M059J (cell line): Measurements from ENCODE around the gene PTPRD. TPM values are rescaled to one million over a fixed set of nuclear protein-coding genes. Genes with fewer than 3 reads are reported as not detected.
"Not testable (repeated sequence)": the region's sequence is repeated elsewhere in the genome, so short reads cannot be mapped to it uniquely, and the experiment has no call there.

Experiments
- DNase-seq: peaks from one replicate; pipeline ENCODE4 v3.0.0-alpha.2; 2012; ENCODE audit warnings: low read depth
- total RNA-seq: library from RNA; depleted of rRNA; stranded (reverse); fragments of >200 nt; shearing (Covaris generic); gene quantifications from 2 replicates; pipeline ENCODE4 v1.2.3, GENCODE V29; 2014

Gene PTPRD
- total RNA-seq, 1 experiment from 2014 or later = not detected

DNA sequence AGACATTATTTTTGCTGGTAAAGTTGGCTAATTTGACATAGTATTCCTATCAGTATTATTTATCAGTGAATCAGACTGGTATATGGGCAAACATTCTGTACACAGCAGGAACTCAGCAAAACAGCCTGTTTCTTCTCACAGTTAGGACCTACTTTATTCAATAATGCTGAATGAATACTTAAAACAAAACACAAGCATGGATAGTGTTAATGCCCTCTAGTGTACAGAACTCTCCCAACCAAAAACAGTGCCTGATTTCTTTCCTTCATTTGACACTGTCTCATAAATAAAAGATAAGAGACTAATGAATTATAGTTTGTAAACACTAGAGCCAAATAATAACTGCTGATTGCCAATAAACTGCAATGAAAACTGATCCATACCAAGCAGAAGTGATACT lies 1113.3 kb downstream of the PTPRD start:
- no peak for DNase-seq

DNA sequence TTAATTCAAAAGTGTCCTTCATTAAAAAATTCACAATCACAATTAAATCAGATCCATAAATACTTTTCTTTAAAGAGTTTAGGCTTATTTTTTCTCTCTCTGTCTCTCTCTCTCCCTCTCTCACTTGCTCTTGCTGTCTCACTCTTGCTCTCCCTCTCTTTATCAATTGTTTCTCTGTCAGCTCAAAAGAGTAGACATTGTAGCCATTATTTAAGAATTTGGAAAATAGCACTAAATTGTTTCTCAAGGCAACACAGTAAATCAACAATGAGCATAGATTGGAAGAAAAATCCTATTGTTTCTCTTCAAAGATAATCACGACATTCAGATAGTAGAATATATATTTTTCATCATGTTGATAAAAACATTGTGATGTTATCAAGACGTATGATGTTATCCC lies 1114.0 kb downstream of the PTPRD start:
- no peak for DNase-seq

DNA sequence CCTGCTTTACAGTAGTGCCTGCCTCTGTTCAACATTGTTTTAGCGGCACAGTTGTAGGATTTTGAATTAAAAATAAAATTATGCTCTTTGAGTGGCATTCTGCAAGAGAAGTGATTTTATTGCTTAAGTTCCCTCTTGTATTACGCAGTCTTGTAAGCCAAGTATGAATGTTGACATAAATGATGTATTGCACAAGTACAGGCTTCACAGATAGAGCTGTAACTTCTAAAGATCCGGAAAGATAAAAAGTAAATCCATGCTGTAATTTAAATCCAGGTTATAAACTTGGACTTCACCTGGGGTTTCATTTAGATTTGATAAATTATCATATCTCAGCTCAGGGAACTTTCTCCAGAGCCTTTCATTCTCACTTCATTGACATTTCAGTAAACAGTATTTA lies 1114.7 kb downstream of the PTPRD start:
- DNase-seq = no peak

DNA sequence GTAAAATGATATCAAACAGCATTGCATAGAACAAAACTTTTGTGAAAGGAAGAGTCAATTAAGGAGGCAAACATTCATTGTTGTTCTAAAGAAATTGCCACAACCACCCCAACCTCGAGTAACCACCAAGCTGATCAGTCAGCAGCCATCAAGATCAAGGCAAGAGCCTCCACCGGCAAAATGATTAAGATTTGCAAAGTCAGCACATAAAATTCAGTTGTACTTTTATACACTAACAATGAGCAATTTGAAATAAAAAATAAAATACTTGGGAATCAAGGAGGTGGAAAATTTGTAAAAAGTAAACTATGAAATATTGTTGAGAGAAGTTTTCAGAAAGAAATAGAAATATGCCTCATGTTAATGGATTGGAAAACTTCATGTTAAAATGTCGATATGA lies 1118.5 kb downstream of the PTPRD start:
- DNase-seq = no peak

DNA sequence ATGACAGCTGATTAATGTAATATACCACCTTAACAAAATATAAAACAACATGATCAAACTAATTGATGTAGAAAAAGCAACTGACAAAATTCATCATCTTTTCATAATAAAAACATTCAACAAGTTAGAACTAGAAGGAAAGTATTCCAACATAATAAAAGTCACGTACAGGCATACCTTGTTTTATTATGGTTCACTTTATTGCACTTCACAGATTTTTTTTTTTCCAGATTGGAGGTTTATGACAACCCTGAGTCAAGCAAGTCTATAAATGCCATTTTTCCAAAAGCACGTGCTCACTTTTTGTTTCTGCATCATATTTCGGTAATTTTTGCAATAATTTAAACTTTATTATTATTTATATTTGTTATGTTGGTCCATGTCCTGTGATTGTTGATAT lies 1120.3 kb downstream of the PTPRD start:
- DNase-seq = no peak

DNA sequence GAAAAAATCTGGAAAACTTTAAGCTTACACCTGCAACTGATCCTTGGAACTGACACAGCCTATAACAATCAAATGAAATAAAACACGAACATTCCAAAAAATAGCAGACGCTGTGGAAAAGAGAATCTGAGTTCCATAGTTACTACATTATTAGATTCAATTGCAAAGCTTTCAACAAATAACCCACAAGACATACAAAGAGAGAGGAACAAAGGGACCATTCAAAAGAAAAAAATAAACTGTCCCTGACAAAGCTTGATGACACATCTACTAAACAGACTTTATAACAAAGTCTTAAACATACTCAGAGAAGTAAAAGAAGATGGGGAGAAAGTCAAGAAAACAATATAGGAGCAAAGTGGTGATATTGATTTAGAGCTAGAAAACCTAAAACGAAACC lies 1123.6 kb downstream of the PTPRD start:
- no peak for DNase-seq

DNA sequence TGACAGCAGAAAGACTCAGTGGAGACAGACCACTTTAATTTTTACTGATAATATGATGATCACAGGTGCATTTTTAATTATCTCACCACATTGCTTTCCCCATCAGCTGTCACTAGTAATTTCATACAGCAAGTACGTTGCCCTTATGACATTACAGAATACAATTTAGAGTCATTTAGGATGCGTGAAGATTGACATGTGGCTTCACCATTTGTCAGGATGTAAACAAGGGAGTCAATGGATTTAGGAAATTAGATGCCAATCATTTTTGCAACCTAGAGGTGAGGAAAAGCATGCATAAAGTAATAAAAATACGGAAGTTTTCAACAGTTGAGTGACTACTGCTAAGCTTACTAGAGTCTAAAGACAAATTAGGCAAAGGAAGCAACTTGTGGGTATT lies 1129.6 kb downstream of the PTPRD start:
- DNase-seq = no peak

DNA sequence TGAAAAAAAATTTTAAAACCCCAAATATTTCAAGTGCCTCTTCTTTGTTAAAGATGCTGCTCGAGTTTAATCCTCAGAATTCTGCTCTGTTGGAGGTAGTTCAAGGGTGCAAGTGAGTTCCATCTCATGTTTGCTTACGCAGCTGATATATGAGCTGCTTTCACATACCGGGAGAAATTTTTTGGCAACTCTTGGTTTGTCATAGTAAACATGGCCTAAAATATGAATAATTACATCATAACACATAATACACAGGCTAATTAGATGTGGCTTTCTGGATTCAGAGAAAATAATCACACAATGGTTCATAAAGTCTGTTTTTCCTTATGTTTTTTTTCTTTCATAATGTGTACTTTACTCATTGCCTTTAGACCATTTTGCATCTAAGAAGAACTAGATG lies 1134.1 kb downstream of the PTPRD start:
- no peak for DNase-seq

DNA sequence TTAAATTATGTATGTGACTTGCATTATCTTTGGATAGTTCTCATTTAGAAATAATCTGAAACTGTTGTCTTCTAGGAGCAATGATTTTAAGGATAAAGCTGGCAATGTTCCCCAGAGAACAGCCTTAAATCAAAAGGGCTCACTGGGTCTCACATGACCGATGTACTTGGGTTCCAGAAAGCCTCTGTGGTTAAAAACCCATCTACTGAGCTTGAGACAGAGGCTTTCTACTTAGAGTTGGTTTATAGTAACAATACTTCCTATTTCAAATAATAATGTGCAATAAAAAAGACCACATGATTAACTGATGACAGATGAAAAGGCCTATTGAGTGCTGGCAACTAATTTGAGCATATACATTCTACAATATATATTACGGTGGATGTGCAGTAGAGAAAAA lies 1143.5 kb downstream of the PTPRD start:
- no peak for DNase-seq

DNA sequence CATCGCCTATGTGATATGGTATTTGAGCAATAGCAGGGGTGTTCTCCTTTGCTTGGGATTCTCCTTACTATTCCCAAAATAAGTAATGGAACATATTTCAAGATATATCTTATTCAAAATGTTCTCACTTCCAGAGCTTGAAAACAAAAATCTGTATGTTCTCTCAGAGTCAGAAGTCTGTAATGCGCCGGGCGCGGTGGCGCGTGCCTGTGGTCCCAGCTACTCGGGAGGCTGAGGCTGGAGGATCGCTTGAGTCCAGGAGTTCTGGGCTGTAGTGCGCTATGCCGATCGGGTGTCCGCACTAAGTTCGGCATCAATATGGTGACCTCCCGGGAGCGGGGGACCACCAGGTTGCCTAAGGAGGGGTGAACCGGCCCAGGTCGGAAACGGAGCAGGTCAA lies 1170.9 kb downstream of the PTPRD start:
- DNase-seq = not testable (repeated sequence)

DNA sequence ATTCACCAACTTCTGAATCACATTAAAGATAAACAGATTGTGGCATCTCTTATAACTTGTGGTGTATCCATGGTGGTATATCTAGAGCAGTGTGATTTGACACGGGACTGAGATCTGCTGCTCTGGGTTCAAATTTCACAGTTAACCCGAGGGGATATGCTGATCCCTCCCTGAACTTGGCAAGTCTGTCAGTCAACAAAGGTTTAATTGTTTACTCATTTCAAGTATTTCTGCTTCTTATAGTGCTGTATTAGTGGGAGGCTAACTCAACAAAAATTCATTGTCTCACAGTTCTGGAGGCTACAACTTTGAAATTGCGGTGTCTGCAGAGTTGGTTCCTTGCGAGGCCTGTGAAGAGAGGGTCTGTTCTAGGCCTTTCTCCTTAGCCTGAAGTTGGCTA lies 1175.2 kb downstream of the PTPRD start:
- DNase-seq = no peak

DNA sequence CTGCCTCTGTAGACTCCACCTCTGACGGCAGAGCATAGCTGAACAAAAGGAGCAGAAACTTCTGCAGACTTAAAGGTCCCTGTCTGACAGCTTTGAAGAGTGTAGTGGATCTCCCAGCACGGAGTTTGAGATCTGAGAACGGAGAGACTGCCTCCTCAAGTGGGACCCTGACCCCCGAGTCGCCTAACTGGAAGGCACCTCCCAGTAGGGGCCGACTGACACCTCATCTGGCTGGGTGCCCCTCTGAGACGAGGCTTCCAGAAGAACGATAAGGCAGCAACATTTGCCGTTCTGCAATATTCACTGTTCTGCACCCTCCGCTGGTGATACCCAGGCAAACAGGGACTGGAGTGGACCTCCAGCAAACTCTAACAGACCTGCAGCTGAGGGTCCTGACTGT lies 1186.3 kb downstream of the PTPRD start:
- DNase-seq = not testable (repeated sequence)

DNA sequence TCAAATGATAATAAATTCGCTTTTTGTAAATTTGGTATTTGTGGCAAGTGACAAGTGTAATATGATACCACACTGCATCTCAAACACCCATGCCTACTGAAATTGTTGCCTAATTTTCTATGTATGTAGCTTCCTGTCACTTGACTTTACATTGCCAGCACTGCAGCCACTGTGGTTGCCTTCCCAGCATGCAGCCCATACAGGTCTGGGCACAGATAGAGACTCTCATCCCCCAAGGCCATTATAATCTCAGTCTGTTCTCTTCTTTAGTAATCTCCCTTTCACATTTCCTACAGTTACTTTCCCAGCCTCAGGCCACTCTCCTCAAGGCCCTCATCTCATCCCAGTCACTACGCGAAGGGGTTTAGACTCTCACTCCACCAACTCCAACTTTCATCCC lies 1200.6 kb downstream of the PTPRD start:
- no peak for DNase-seq

DNA sequence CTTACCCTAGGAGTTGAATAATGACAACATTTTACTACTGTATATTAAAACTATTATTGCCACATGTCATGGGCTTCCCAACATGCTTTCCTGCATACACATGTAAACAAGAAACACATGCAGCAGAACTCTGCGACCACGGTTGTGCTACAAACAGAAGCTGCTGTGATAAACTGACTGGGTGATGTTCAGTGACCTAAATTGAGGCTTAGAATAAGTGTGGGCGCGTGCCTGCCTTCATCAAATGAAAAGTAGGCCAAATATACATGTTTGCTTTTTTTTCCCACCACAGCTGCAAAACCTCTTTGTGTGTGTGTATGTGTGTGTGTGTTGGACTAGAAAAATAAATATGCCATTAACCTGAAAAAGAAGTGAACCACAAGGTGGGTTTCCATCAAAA lies 1202.1 kb downstream of the PTPRD start:
- DNase-seq = no peak

DNA sequence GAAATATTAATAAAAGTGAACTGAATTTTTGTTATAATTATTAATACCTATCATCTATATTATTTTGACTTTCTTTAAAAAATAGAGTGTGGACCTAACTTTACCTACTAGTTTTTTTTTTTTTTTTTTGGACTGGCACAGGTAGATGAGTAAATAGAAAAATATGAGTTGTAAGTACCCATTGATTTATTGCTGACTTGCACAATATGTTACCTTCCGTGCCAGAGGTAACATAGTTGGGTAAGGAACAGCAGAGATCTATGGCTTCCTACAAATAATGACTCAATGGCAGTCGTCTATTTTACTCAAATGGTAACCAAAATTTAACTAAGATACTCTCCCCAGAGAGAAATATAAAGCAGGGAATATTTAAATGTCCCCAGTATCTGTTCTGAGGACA lies 1212.8 kb downstream of the PTPRD start:
- DNase-seq = no peak

DNA sequence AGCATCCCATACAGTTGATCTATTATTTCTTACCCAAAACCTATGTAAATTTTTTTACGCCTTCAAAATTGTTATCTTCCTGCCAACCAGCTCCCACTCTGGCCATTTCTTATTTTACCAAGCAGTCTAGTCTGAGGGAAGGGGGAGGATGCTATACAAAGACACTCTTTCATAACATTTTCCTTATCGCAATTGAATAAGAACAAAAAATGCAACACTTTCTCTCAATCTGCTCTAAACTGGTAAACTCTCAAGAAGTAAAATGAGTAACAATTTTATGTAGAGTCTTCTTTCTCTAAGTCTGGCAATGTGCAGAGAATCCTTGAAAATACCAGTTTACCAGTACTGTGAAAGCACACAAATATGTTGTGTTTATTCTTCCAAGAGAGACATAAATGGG lies 1216.3 kb downstream of the PTPRD start:
- DNase-seq = no peak

DNA sequence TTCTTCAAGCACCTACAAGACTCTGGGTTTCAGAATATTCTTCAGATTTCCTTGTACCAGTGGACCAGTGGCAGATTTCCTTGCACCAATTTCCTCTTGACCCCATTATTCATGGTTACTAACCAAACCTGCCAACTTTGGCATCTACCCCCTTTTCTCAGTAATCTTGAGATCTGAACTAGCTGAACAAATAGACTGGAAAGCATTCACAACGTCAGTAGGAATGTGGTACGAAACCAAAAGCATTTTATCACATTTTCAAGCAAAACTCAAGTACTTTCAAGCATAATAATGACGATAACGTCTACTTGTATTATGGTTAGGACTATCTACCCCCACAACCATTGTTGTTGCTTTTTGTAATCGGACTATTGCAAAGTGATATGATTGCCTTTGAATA lies 1217.3 kb downstream of the PTPRD start:
- no peak for DNase-seq

DNA sequence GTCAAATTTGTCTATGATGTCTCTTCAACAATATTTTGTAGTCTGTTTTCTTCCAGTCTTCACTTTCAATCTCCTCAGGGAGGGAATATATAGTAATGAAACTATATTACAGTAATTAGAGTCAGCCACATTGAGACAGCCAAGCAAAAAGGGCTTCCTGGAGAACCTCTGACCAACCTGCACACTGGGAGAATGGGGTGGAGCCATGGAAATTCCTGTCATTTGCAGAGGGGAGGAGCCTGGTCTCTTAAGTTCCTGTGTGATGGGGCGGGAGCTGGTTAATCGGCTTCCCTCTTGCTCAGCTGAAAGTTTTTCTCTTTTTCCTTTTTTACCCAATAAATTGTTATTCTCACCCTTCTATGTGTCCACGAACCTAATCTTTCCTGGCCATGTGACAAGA lies 1220.0 kb downstream of the PTPRD start:
- no peak for DNase-seq

DNA sequence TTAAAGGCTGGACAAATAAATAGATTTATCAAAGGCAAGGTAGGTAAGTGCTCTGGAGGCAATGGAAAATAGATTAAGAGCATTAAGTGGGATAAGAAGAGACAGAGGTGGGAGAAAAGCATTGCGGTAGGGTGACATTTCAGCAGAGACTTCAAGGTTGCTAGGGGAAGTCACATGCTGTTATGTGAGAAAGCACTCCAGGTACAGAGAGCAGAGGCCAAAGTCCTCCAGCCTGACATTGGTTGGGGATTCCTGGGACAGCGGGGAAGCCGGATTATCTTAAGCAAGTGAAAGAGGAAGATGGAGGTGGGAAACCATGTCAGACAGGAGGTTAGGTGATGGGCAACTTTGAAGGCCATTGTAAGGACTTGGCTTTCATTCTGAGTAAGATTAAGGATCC lies 1222.9 kb downstream of the PTPRD start:
- no peak for DNase-seq

DNA sequence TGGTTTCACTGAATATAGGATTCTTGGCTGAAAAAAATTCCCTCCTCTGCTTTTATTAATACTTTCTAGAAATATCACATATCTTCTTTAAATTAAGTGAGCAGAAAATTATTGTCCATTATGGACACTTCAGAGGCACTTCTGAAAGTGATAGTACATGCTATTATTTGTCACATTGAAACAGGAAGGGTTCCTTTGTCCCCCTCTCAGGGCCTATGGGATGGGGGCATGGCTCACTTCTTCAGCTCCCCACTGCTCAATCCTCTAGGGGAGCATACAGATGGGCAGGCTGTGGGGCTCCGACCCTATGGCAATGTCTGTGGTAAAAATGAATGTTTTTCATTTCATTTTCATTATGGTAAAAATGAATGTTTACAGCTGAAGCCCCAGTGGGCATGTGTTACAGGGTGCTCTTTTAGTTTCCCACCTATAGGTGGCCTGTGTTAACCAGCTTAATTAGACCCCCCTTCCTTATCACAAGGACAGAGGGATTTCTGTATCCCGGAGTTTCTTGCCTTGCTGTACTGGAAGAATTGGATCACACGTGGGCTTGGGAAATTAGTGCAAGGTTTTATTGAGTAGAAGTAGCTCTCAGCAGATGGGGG lies 1225.2 kb downstream of the PTPRD start:
- no peak for DNase-seq

DNA sequence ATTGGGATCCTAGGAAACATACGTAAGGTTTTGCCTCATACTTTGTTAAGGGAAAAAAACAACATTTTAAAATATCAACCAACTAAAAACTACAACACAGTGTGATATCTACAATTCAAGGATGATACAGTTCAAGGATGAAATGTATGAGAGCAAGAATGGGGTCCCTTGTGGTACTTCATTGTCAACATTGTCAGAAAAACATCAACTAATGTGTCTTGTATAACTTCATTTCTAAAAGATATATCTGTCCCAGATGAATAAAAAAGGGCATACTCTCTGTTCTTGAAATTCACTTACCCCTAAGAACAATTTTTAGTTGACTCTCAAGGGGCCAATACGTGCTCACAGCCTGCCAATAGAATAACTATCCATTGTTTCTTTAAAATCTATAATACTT lies 1250.5 kb downstream of the PTPRD start:
- no peak for DNase-seq

DNA sequence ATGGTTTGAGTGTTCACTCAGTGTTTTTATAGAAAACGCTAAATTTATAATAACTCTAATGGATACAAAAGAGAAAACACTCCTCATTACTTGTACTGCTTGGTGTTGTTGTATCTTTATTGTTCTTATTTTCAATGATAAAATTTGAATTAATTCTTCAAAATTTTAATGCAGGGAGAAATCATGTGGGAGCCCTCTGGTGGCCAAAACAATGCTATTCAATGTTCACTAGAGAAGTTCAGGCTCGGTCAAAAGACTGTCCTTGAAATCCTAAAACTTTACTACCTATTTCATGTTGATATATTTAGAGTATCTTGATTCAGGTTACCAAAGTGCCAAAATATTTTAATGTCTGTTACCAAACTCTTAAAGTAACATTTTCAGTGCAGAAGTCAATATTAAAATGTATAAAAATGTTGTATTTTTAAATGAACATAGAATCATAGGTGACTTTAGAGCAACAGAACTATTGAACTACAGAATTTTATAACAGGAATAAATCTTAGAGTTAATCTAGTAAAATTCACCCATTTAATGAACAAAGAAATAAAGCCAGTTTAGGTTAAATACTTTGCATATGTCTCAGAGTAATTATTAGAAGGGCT lies 1259.8 kb downstream of the PTPRD start:
- no peak for DNase-seq

DNA sequence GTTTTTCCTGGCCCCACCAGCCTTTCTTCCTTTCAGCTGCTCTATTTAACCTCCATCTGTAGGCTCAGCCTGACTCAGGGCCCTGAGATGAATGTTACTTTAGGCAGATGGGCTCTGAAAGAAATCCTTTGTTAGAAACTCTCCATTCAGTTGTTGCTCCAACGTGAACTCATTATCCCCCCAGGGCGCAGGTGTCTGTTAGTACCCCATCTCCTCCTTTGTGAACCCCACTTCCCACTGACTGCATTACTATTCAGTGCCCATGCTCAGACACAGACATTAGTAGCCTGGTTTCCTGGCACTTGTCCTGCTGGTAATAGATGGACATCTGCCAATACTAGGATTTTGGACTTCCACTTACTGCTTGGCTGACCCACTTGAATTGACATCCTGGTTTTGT lies 1271.6 kb downstream of the PTPRD start:
- no peak for DNase-seq

DNA sequence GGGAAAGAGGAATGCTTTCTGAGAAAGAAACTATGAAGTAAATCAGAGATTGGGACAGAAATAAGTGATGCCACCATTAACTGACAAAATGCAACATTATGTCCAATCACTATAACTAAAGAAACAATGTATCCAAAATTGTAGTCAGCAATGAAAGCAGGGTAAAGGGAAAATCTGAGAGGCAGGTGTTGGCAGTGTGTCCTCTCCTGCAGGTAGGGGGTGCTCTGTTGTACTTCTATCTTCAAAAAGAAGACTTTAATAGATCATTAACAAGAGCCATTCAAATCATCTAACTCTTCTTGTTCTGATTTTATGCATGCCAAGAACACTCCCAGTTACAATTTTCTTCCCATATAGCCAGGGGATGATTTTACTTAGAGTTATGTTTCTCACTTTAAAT lies 1275.7 kb downstream of the PTPRD start:
- no peak for DNase-seq
